HepG2 (cell line): ENCODE data around the gene THPO. TPM values are rescaled to one million over a fixed set of nuclear protein-coding genes. Genes with fewer than 3 reads are reported as not detected.

Experiments
- ATAC-seq: fragments of 200-7000 bp; cut with Tn5 transposase; 3 replicates; pipeline ENCODE4 v1.9.1; 2020; ENCODE audit warnings: mild to moderate bottlenecking, moderate library complexity
- BruUV-seq: library from RNA; stranded (reverse); fragments of 400-500 nt; replicated peaks from 2 replicates; lab custom pipeline; 2021; lab: Mats Ljungman, UMichigan
- CTCF ChIA-PET: fragments of 300-600 bp; formaldehyde crosslinking; extraction: SDS; loops from one replicate; lab custom pipeline; 2021; ENCODE audit warnings: low total read pairs, inconsistent platforms, low intra/inter-chr PET ratio; lab: Yijun Ruan, JAX
- POLR2A ChIA-PET: fragments of 350-600 bp; sonication (Branson Sonifier 250); formaldehyde crosslinking; loops from one replicate; lab custom pipeline; 2020; ENCODE audit warnings: antibody characterized with exemption, inconsistent platforms; lab: Yijun Ruan, JAX
- DNase-seq: peaks from one replicate; pipeline ENCODE4 v3.0.0-alpha.2; 2015; ENCODE audit warnings: low spot score
- FAIRE-seq: peaks from 3 replicates; lab custom pipeline; 2011; peaks lifted over from hg19 to GRCh38; lab: Jason Lieb, UNC
- H2AFZ ChIP-seq: one replicate; pipeline ENCODE4 v1.6.1; 2011; ENCODE audit warnings: low read length, inconsistent platforms
- H3K27ac ChIP-seq: fragments of 300-600 bp; 3 replicates; pipeline ENCODE4 v1.8.0; 2011; ENCODE audit warnings: mixed run types, mild to moderate bottlenecking, mixed read lengths, low read length, inconsistent platforms; ENCODE audit not compliant: insufficient read depth; ENCODE audit errors: extremely low read length
- H3K27me3 ChIP-seq, 2 experiments: fragments of 200-600 bp in 1 of 2; 2 replicates in 1 of 2; 3 replicates in 1 of 2; pipeline versions ENCODE4 v1.6.0 to v1.8.0; 2011; ENCODE audit warnings: low read length in 2 of 2, mild to moderate bottlenecking in 2 of 2, moderate library complexity in 2 of 2, inconsistent platforms in 1 of 2; ENCODE audit not compliant: insufficient read depth in 2 of 2, control insufficient read depth in 1 of 2
- H3K36me3 ChIP-seq, 2 experiments: fragments of 200-600 bp in 1 of 2; replicated peaks in 1 of 2; 2 replicates in 1 of 2; 3 replicates in 1 of 2; pipeline versions ENCODE4 v1.5.1 to v1.8.0; 2011; ENCODE audit warnings: low read length in 2 of 2, inconsistent platforms in 1 of 2; ENCODE audit not compliant: insufficient read depth in 2 of 2, control insufficient read depth in 1 of 2
- H3K4me1 ChIP-seq: 2 replicates; pipeline ENCODE4 v1.5.1; 2012; ENCODE audit warnings: low read length, inconsistent platforms; ENCODE audit not compliant: insufficient read depth
- H3K4me2 ChIP-seq: 2 replicates; pipeline ENCODE4 v1.6.0; 2011; ENCODE audit warnings: low read depth, low read length, inconsistent platforms
- H3K4me3 ChIP-seq, 3 experiments: fragments of 200-600 bp in 1 of 3; sonication (generic), shearing (Covaris generic) in 1 of 3; replicated peaks in 1 of 3; 2 replicates each; pipeline ENCODE4 v1.5.1; 2011 to 2016; ENCODE audit warnings: low read length in 3 of 3, inconsistent platforms in 2 of 3, low read depth in 2 of 3, mild to moderate bottlenecking in 2 of 3, control low read depth in 1 of 3, mixed read lengths in 1 of 3; ENCODE audit not compliant: insufficient read depth in 1 of 3
- H3K79me2 ChIP-seq: one replicate; pipeline ENCODE4 v1.6.1; 2011; ENCODE audit warnings: low read length, inconsistent platforms; ENCODE audit not compliant: insufficient read depth
- H3K9ac ChIP-seq: 2 replicates; pipeline ENCODE4 v1.6.0; 2011; ENCODE audit warnings: mild to moderate bottlenecking, low read depth, low read length, inconsistent platforms; ENCODE audit not compliant: insufficient read depth
- H3K9me3 ChIP-seq: 2 replicates; pipeline ENCODE4 v1.5.1; 2012; ENCODE audit warnings: mild to moderate bottlenecking, low read length
- H4K20me1 ChIP-seq: 2 replicates; pipeline ENCODE4 v1.6.0; 2011; ENCODE audit warnings: inconsistent platforms, mild to moderate bottlenecking, low read length, moderate library complexity; ENCODE audit not compliant: insufficient read depth
- AGO2 ChIP-seq: fragments of 200-400 bp; formaldehyde crosslinking; optimal IDR thresholded peaks from 2 replicates; pipeline ENCODE3; 2017; ENCODE audit warnings: mild to moderate bottlenecking, low read depth, low read length, moderate library complexity
- CTCF ChIP-seq: sonication (generic); formaldehyde crosslinking; IDR thresholded peaks from 2 replicates; pipeline ENCODE4 v1.5.0; 2020; ENCODE audit warnings: mild to moderate bottlenecking, missing genetic modification reagents, moderate library complexity
- FOXC1 ChIP-seq: sonication (generic); formaldehyde crosslinking; IDR thresholded peaks from 2 replicates; pipeline ENCODE4 v1.8.0; 2022; ENCODE audit warnings: mild to moderate bottlenecking, missing genetic modification reagents, borderline replicate concordance
- SSRP1 ChIP-seq: IDR thresholded peaks from 2 replicates; pipeline ENCODE4 v1.6.1; 2016; ENCODE audit warnings: control low read depth
- TFAP4 ChIP-seq: sonication (generic); IDR thresholded peaks from 2 replicates; pipeline ENCODE4 v1.6.1; 2016; ENCODE audit warnings: low read depth, borderline replicate concordance
- ZNF136 ChIP-seq: sonication (generic); formaldehyde crosslinking; IDR thresholded peaks from 2 replicates; pipeline ENCODE4 v1.8.1; 2022; ENCODE audit warnings: low read depth, mild to moderate bottlenecking, moderate library complexity, missing genetic modification reagents
- WGBS: methylation state at CpG from one replicate; pipeline ENCODE4 v1.1.6; 2017; ENCODE audit warnings: low lambda C conversion rate; 5-methylcytosine and 5-hydroxymethylcytosine counted together
- in situ Hi-C: cut with HindIII; loops from 2 replicates; pipeline ENCODE4 v1.10.0; 2017; ENCODE audit warnings: low pct_unique_long_range_greater_than_20kb; ENCODE audit not compliant: extremely low pct_ligation_motif_present
- intact Hi-C: fragments of 100-400 bp; cut with micrococcal nuclease; formaldehyde crosslinking; loops from one replicate; pipeline ENCODE4 v1.10.0; 2022; ENCODE audit not compliant: unreplicated experiment
- polyA plus RNA-seq, 8 experiments: library from polyadenylated mRNA; depleted of rRNA in 3 of 8; stranded (reverse) in 7 of 8; unstranded in 1 of 8; fragments of >200 nt; fragmentation: Illumina TruSeq in 4 of 8; extraction: Trizol in 4 of 8; gene quantifications; 2 replicates each; pipeline versions ENCODE4 v1.2.1 to v1.2.3, GENCODE V29; 2011 to 2016; ENCODE audit warnings: low read depth in 4 of 8, missing spikeins in 1 of 8, mixed read lengths in 1 of 8; ENCODE audit not compliant: insufficient read depth in 1 of 8
- total RNA-seq, 5 experiments: library from RNA; depleted of rRNA; stranded (reverse); fragments of >200 nt; fragmentation: Illumina TruSeq; extraction: Trizol; gene quantifications; 2 replicates each; pipeline ENCODE4 v1.2.3, GENCODE V29; 2016; ENCODE audit warnings: low read depth in 1 of 5

THPO gene
- total and polyA plus RNA-seq, 2 of the 13 experiments (the other 11 are each of a cell fraction or from before 2014, with no cell fraction given) = 2.8 to 4.8 TPM

- no peak for TF ChIP-seq TFAP4
- no peak for TF ChIP-seq SSRP1 (CRISPR knock-in tag)
- no peak for TF ChIP-seq CTCF (CRISPR knock-in tag)
- TF ChIP-seq AGO2 = peak; percentile 32
- TF ChIP-seq ZNF136 (CRISPR knock-in tag) = no peak
- no peak for TF ChIP-seq FOXC1 (CRISPR knock-in tag)
These were observed 52.7 kb downstream of the THPO start for GRCh38 chr3:184325269-184325668.

More at GRCh38 chr3:184325269-184325668, 52.7 kb downstream of the THPO start:
- Histone ChIP-seq H3K27me3 (no peaks in the 10 kb centered on the region), H3K36me3 (peaks cover 64 to 97% of the 10 kb centered on the region in 2 experiments), H3K4me1 (no peaks in the 10 kb centered on the region), H3K4me2 (no peak overlapping the region), H3K4me3 (no peak overlapping the region), H2AFZ (no peak overlapping the region), H3K9me3 (no peaks in the 10 kb centered on the region), H4K20me1 (peaks cover 12% of the 10 kb centered on the region; the same call in 1 of the 2 replicates), H3K9ac (no peak overlapping the region), H3K27ac (no peak overlapping the region), H3K79me2 (peaks cover 6% of the 10 kb centered on the region)
- whole genome bisulfite sequencing = 97% methylated on average over 12 of the region's 13 CpGs
- intact Hi-C loops = no loop called here
- in situ Hi-C loops = no loop called here
- POLR2A ChIA-PET = interaction anchor here (1.0 to 2.1 kb wide), 2 partner anchors 10 to 12 kb away, joined by 3 to 6 read pairs; no protein-coding TSS in a partner anchor
- CTCF ChIA-PET = no interaction called here
- ATAC-seq (no peak), FAIRE-seq (no peak), DNase-seq (no peak)
- no TSS peak for BruUV-seq
